Type B pancreatic cell (in vitro differentiated cells): ENCODE measurements around the gene SPG7. TPM values are rescaled to one million over a fixed set of nuclear protein-coding genes. Genes with fewer than 3 reads are reported as not detected.

Source experiments
- DNase-seq: peaks from one replicate; pipeline ENCODE4 v3.0.0; 2021; ENCODE audit warnings: mixed read lengths; ENCODE audit not compliant: unreplicated experiment; ENCODE audit errors: extremely low spot score
- H3K27ac Mint-ChIP-seq: 2 replicates; pipeline ENCODE4 v1.8.0; 2021; ENCODE audit warnings: mild to moderate bottlenecking, mixed read lengths
- H3K27me3 Mint-ChIP-seq: 2 replicates; pipeline ENCODE4 v1.8.0; 2021; ENCODE audit warnings: mixed read lengths
- H3K36me3 Mint-ChIP-seq: 2 replicates; pipeline ENCODE4 v1.8.0; 2021; ENCODE audit warnings: mixed read lengths
- H3K4me1 Mint-ChIP-seq: one replicate; pipeline ENCODE4 v1.8.0; 2021; ENCODE audit warnings: mixed read lengths; ENCODE audit not compliant: unreplicated experiment
- H3K4me3 Mint-ChIP-seq: 2 replicates; pipeline ENCODE4 v1.8.0; 2021; ENCODE audit warnings: mild to moderate bottlenecking, mixed read lengths
- H3K9me3 Mint-ChIP-seq: 2 replicates; pipeline ENCODE4 v1.8.0; 2021; ENCODE audit warnings: mixed read lengths
- total RNA-seq: library from RNA; stranded (reverse); gene quantifications from 2 replicates; pipeline ENCODE4 v1.2.1, GENCODE V29; 2021; ENCODE audit warnings: low replicate concordance
- TF ChIP-seq, protein P1 (sequence below): fragments of 200-600 bp; sonication (generic); conservative IDR thresholded peaks from 2 replicates; pipeline ENCODE4 v1.5.0; 2021; ENCODE audit warnings: antibody characterized with exemption, mild to moderate bottlenecking

SPG7 gene
- total RNA-seq, 1 donor from 2014 or later: 129 TPM

DNA sequence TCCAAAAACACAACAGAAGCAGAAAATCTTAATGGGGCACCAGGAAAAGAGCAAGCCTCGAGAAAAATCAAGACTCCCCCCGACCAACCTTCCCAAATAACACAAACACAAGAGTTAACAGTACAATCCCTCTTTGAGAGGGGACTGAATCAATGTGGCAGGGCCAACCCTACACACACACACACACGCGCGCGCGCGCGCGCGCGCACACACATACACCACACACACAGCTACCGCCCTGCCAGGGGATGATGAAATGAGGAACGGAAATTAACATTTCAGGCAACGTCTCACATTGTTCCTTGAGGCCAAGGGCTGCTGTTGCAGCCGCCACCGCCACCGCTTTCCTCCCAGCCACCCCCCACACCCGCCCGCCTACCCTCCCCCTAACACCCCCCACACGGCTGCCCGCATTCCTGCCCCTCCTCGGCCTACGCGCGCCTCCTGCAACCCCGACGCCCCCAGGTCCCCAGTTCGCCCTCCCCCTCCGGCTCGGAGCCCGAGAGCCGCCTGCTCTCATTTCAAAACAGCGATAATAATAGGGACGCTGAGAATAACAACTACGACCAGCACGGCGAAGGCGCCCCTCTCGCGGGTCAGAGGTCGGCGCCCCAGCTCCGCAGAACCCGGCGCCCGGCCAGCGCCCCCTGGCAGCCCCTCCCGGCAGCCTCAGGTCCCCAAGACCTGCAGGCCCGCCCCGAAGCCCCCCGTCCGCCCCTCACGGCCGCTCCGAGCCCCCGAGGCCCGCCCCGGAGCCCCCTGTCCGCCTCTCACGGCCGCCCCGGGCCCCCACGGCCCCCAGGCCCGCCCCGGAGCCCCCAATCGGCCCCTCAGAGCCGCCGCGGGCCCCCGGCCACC lies 18.9 kb upstream of the SPG7 start:
- H3K4me1 Mint-ChIP-seq: peaks cover 58% of the 10 kb centered on the region
- no peaks in the 10 kb centered on the region for H3K27me3 Mint-ChIP-seq
- DNase-seq: peak; percentile 81
- TF ChIP-seq, protein P1, sequence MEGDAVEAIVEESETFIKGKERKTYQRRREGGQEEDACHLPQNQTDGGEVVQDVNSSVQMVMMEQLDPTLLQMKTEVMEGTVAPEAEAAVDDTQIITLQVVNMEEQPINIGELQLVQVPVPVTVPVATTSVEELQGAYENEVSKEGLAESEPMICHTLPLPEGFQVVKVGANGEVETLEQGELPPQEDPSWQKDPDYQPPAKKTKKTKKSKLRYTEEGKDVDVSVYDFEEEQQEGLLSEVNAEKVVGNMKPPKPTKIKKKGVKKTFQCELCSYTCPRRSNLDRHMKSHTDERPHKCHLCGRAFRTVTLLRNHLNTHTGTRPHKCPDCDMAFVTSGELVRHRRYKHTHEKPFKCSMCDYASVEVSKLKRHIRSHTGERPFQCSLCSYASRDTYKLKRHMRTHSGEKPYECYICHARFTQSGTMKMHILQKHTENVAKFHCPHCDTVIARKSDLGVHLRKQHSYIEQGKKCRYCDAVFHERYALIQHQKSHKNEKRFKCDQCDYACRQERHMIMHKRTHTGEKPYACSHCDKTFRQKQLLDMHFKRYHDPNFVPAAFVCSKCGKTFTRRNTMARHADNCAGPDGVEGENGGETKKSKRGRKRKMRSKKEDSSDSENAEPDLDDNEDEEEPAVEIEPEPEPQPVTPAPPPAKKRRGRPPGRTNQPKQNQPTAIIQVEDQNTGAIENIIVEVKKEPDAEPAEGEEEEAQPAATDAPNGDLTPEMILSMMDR: peak; percentile 57
- peaks cover 9% of the 10 kb centered on the region for H3K36me3 Mint-ChIP-seq
- peak overlapping the region; percentile 96 for H3K27ac Mint-ChIP-seq
- no peaks in the 10 kb centered on the region for H3K9me3 Mint-ChIP-seq
- H3K4me3 Mint-ChIP-seq: peak overlapping the region; percentile 97

- no peaks in the 10 kb centered on the region for H3K27me3 Mint-ChIP-seq
- TF ChIP-seq, protein P1: no peak
- H3K36me3 Mint-ChIP-seq: peaks cover 9% of the 10 kb centered on the region
- peaks cover 51% of the 10 kb centered on the region for H3K4me1 Mint-ChIP-seq
- H3K4me3 Mint-ChIP-seq: no peak overlapping the region
- no peaks in the 10 kb centered on the region for H3K9me3 Mint-ChIP-seq
- no peak overlapping the region for H3K27ac Mint-ChIP-seq
- no peak for DNase-seq
These were observed 18.2 kb upstream of the SPG7 start for GRCh38 chr16:89489898-89490438.

DNA sequence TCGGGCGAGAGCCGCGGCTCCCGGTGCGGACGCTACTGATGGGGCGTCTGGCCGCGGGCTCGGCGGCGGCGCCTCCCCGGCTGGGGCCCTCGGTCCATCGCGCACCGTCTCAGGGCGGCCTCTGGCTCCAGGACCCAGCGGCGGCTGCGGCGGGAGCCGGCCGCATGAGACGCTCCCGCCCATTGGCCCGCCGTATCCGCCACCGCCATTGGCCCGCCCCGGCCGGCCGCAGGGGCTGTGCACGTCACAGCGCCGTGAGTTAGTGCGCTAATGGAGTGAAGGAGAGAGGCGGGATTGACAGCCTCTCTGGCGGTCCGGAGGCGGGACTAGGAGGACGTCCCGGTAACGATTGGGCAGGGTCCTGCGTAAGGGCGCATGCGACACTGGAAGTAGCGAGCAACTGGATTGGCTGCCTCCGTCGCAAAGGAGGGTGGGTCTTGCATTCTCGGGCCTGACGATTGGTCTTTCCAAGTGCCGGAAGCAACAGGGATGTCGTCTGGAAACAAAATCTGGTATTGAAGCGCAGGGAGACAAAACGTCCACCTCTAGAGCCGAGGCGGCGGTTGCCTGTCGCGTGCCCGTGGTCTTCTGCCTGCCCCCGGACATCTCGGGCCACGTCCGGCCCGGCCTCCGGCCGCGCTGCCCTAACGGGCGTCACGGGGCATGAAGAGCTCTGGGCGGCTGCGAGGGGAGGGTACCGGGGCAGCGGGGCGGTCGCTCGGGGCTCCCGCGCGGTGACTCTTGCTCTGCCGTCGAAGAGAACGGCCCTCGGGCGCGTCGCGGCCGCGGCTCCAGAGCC lies 17.6 kb upstream of the SPG7 start, which contains the start of gene ANKRD11:
ANKRD11 (minus strand) TSS at position 123 of the 799 bp plus-strand sequence. CDS start 173,542 bp downstream, outside the sequence.
- H3K27ac Mint-ChIP-seq: peak within 1 kb of the TSS; percentile 96
- TF ChIP-seq, protein P1: no peak
- H3K9me3 Mint-ChIP-seq: no peaks in the 10 kb centered on the region
- peaks cover 9% of the 10 kb centered on the region for H3K36me3 Mint-ChIP-seq
- peak; percentile 99 for DNase-seq
- H3K4me1 Mint-ChIP-seq: peaks cover 46% of the 10 kb centered on the region
- peak within 1 kb of the TSS; percentile 97 for H3K4me3 Mint-ChIP-seq
- no peaks in the 10 kb centered on the region for H3K27me3 Mint-ChIP-seq

- Mint-ChIP-seq H3K9me3 (no peaks in the 10 kb centered on the region), H3K4me3 (peak overlapping the region; percentile 96), H3K36me3 (peaks cover 9% of the 10 kb centered on the region), H3K4me1 (peaks cover 39% of the 10 kb centered on the region), H3K27me3 (no peaks in the 10 kb centered on the region), H3K27ac (peak overlapping the region; percentile 96)
- no peak for DNase-seq
- TF ChIP-seq, protein P1: peak; percentile 60
These were observed 16.8 kb upstream of the SPG7 start for GRCh38 chr16:89491238-89491869.
